MM.1S (cell line): ENCODE measurements around the gene ZNF33A.

Source experiments
- DNase-seq: peaks from one replicate; pipeline ENCODE4 v3.0.0-alpha.2; 2015
- H2AFZ ChIP-seq: fragments of 300-600 bp; sonication (generic); 2 replicates; pipeline ENCODE4 v1.6.0; 2016; ENCODE audit warnings: antibody characterized with exemption, low read length
- H3F3A ChIP-seq: fragments of 300-600 bp; sonication (generic); 2 replicates; pipeline ENCODE4 v1.6.1; 2016; ENCODE audit warnings: mild to moderate bottlenecking, antibody characterized with exemption, low read length, moderate library complexity, mixed read lengths; ENCODE audit not compliant: insufficient read depth
- H3K27ac ChIP-seq: fragments of 300-600 bp; sonication (generic); 2 replicates; pipeline ENCODE4 v1.5.1; 2016; ENCODE audit warnings: mild to moderate bottlenecking, low read length
- H3K27me3 ChIP-seq: fragments of 300-600 bp; sonication (generic); replicated peaks from 2 replicates; pipeline ENCODE4 v1.6.0; 2016; ENCODE audit warnings: low read length; ENCODE audit not compliant: insufficient read depth
- H3K36me3 ChIP-seq: fragments of 300-600 bp; sonication (generic); replicated peaks from 2 replicates; pipeline ENCODE4 v1.6.1; 2016; ENCODE audit warnings: mild to moderate bottlenecking, low read length, mixed read lengths; ENCODE audit not compliant: insufficient read depth
- H3K4me1 ChIP-seq: fragments of 300-600 bp; sonication (generic); 2 replicates; pipeline ENCODE4 v1.6.1; 2016; ENCODE audit warnings: low read length, mixed read lengths
- H3K4me2 ChIP-seq: fragments of 300-600 bp; sonication (generic); 2 replicates; pipeline ENCODE4 v1.6.0; 2016; ENCODE audit warnings: low read depth, low read length
- H3K4me3 ChIP-seq: fragments of 300-600 bp; sonication (generic); 2 replicates; pipeline ENCODE4 v1.5.1; 2016; ENCODE audit warnings: low read length, mixed read lengths
- H3K79me2 ChIP-seq: fragments of 300-600 bp; sonication (generic); 2 replicates; pipeline ENCODE4 v1.6.1; 2016; ENCODE audit warnings: mixed run types, low read length, mixed read lengths
- H3K9ac ChIP-seq: fragments of 300-600 bp; sonication (generic); 2 replicates; pipeline ENCODE4 v1.6.1; 2016; ENCODE audit warnings: low read length, mixed read lengths
- H3K9me2 ChIP-seq: fragments of 300-600 bp; sonication (generic); replicated peaks from 2 replicates; pipeline ENCODE4 v1.6.1; 2016; ENCODE audit warnings: mild to moderate bottlenecking, low read length, mixed read lengths; ENCODE audit not compliant: insufficient read depth
- H3K9me3 ChIP-seq: fragments of 300-600 bp; sonication (generic); replicated peaks from 2 replicates; pipeline ENCODE4 v1.6.1; 2016; ENCODE audit warnings: mild to moderate bottlenecking, low read length, mixed read lengths; ENCODE audit not compliant: insufficient read depth
- H4K20me1 ChIP-seq: fragments of 300-600 bp; sonication (generic); 2 replicates; pipeline ENCODE4 v1.6.1; 2016; ENCODE audit warnings: mild to moderate bottlenecking, low read length, moderate library complexity, mixed read lengths; ENCODE audit not compliant: insufficient read depth
- CTCF ChIP-seq: fragments of 300-600 bp; sonication (generic); IDR thresholded peaks from 2 replicates; pipeline ENCODE4 v1.5.1; 2016; ENCODE audit warnings: antibody characterized with exemption, low read length, mixed read lengths
- EZH2 ChIP-seq: fragments of 300-600 bp; sonication (generic); optimal IDR thresholded peaks from 2 replicates; pipeline ENCODE3; 2017; ENCODE audit warnings: low read depth, mild to moderate bottlenecking, antibody characterized with exemption, low read length, mixed read lengths
- EZH2phosphoT487 ChIP-seq: fragments of 300-600 bp; sonication (generic); IDR thresholded peaks from 2 replicates; pipeline ENCODE4 v1.6.1; 2018; ENCODE audit warnings: antibody characterized with exemption, low read length

The ZNF33A gene

GRCh38 chr10:38093816-38094157 is 83.3 kb downstream of the ZNF33A start:
- Histone ChIP-seq H3K27ac (no peak overlapping the region), H3K4me1 (no peaks in the 10 kb centered on the region), H3K9ac (no peak overlapping the region; the same call in 1 of the 2 replicates), H3K4me2 (peak overlapping the region; percentile 99), H3K9me2 (no peaks in the 10 kb centered on the region), H2AFZ (peak overlapping the region; percentile 88), H4K20me1 (no peaks in the 10 kb centered on the region), H3K36me3 (no peaks in the 10 kb centered on the region), H3F3A (no peaks in the 10 kb centered on the region), H3K4me3 (peak overlapping the region; percentile 92), H3K79me2 (peaks cover 12% of the 10 kb centered on the region), H3K27me3 (no peaks in the 10 kb centered on the region), H3K9me3 (no peaks in the 10 kb centered on the region)
- no peak for DNase-seq
- TF ChIP-seq EZH2phosphoT487 (no peak), EZH2 (no peak)

- Histone ChIP-seq H3K27me3 (no peaks in the 10 kb centered on the region), H3K4me3 (peak within 1 kb of the TSS; percentile 92), H3K9me2 (no peaks in the 10 kb centered on the region), H3K4me2 (peak within 1 kb of the TSS; percentile 99), H3F3A (no peaks in the 10 kb centered on the region), H3K9ac (peak within 1 kb of the TSS; percentile 88), H3K79me2 (peaks cover 12% of the 10 kb centered on the region), H3K27ac (peak within 1 kb of the TSS; percentile 28; the same call in 1 of the 2 replicates), H3K9me3 (no peaks in the 10 kb centered on the region), H4K20me1 (no peaks in the 10 kb centered on the region), H3K4me1 (no peaks in the 10 kb centered on the region), H3K36me3 (no peaks in the 10 kb centered on the region), H2AFZ (peak within 1 kb of the TSS; percentile 88)
- peak; percentile 97 for DNase-seq
- no peak for TF ChIP-seq EZH2
- TF ChIP-seq EZH2phosphoT487, result no peak
- TF ChIP-seq CTCF, result no peak
These were observed 83.9 kb downstream of the ZNF33A start, which contains the start of gene ZNF37A for GRCh38 chr10:38094158-38094926. Gene ZNF37A, plus strand, starts transcription at chr10:38094337. Its CDS starts 2,281 bp downstream, at chr10:38096618.

GRCh38 chr10:38094927-38095574 is 84.6 kb downstream of the ZNF33A start:
- Histone ChIP-seq H3K9ac (peak overlapping the region; percentile 88), H3K9me2 (no peaks in the 10 kb centered on the region), H3K9me3 (no peaks in the 10 kb centered on the region), H3K4me3 (peak overlapping the region; percentile 92), H3K4me2 (peak overlapping the region; percentile 99), H3F3A (no peaks in the 10 kb centered on the region), H3K36me3 (no peaks in the 10 kb centered on the region), H2AFZ (peak overlapping the region; percentile 88), H3K27ac (no peak overlapping the region; the same call in 1 of the 2 replicates), H3K4me1 (no peaks in the 10 kb centered on the region), H4K20me1 (no peaks in the 10 kb centered on the region), H3K27me3 (no peaks in the 10 kb centered on the region), H3K79me2 (peaks cover 12% of the 10 kb centered on the region)
- no peak for DNase-seq
- TF ChIP-seq CTCF (no peak), EZH2 (no peak), EZH2phosphoT487 (no peak)
